Tibial artery (tissue), 4 donors: ENCODE data around the gene FYB1.

Experiments used
- DNase-seq, 2 donors: peaks; one replicate each; pipeline ENCODE4 v3.0.0-alpha.2; 2019
- H3K27ac ChIP-seq, 2 donors: fragments of 200-600 bp; sonication (generic) in 1 of 2; 1 replicate in 1 of 2; 2 replicates in 1 of 2; pipeline ENCODE4 v1.5.1; 2018 to 2019; ENCODE audit warnings: mild to moderate bottlenecking in 1 of 2
- H3K27me3 ChIP-seq, 2 donors: fragments of 200-600 bp; sonication (generic) in 1 of 2; one replicate each; pipeline versions ENCODE4 v1.5.1 to v1.6.0; 2016 to 2019
- H3K36me3 ChIP-seq, 3 donors: fragments of 200-600 bp; sonication (generic) in 2 of 3; one replicate each; pipeline ENCODE4 v1.5.1; 2016 to 2019; ENCODE audit warnings: mild to moderate bottlenecking in 2 of 3
- H3K4me1 ChIP-seq, 4 donors: fragments of 200-600 bp; sonication (generic) in 2 of 4; 1 replicate in 3 of 4; 2 replicates in 1 of 4; pipeline ENCODE4 v1.5.1; 2016 to 2019
- H3K4me3 ChIP-seq, 2 donors: fragments of 200-600 bp; sonication (generic) in 1 of 2; 1 replicate in 1 of 2; 2 replicates in 1 of 2; pipeline ENCODE4 v1.5.1; 2018 to 2019; ENCODE audit warnings: mild to moderate bottlenecking in 2 of 2
- H3K9me3 ChIP-seq, 3 donors: fragments of 200-600 bp; sonication (generic) in 1 of 3; one replicate each; pipeline ENCODE4 v1.5.1; 2016 to 2019
- CTCF ChIP-seq, 2 experiments: fragments of 200-600 bp in 1 of 2; fragments of 450-650 bp in 1 of 2; IDR thresholded peaks; one replicate each; pipeline ENCODE4 v1.5.1; 2017 to 2019; ENCODE audit warnings: antibody characterized with exemption in 2 of 2, mild to moderate bottlenecking in 1 of 2, moderate library complexity in 1 of 2
- intact Hi-C: fragments of 100-400 bp; cut with DNase I; formaldehyde crosslinking; loops from one replicate; pipeline ENCODE4 v1.15.0; 2023; ENCODE audit warnings: low total_unique reads

FYB1 gene

GRCh38 chr5:39178171-39178570, 41.2 kb downstream of the FYB1 start:
- H3K36me3 ChIP-seq: no peaks in the 10 kb centered on the region
- H3K27me3 ChIP-seq: no peaks in the 10 kb centered on the region
- no peak for DNase-seq
- intact Hi-C loops: no loop called here
- TF ChIP-seq CTCF (IDR thresholded peaks at IDR 0.05): no peak
- no peaks in the 10 kb centered on the region for H3K4me1 ChIP-seq
- no peak overlapping the region for H3K4me3 ChIP-seq
- no peaks in the 10 kb centered on the region for H3K9me3 ChIP-seq
- H3K27ac ChIP-seq: no peak overlapping the region

- H3K27ac ChIP-seq: no peak overlapping the region
- intact Hi-C loops: no loop called here
- no peak for DNase-seq
These were observed 41.8 kb downstream of the FYB1 start for GRCh38 chr5:39177631-39177964.

GRCh38 chr5:39176759-39177630, 42.4 kb downstream of the FYB1 start:
- Histone ChIP-seq H3K9me3 (no peaks in the 10 kb centered on the region), H3K4me3 (no peak overlapping the region), H3K27ac (no peak overlapping the region), H3K36me3 (no peaks in the 10 kb centered on the region), H3K27me3 (no peaks in the 10 kb centered on the region), H3K4me1 (no peaks in the 10 kb centered on the region)
- no peak for DNase-seq
- intact Hi-C loops: no loop called here
- no peak for TF ChIP-seq CTCF (IDR thresholded peaks at IDR 0.05)

More at GRCh38 chr5:39177631-39177964, 41.8 kb downstream of the FYB1 start:
- Histone ChIP-seq H3K4me1 (no peaks in the 10 kb centered on the region), H3K36me3 (no peaks in the 10 kb centered on the region), H3K4me3 (no peak overlapping the region), H3K27me3 (no peaks in the 10 kb centered on the region), H3K9me3 (no peaks in the 10 kb centered on the region)
- TF ChIP-seq CTCF (IDR thresholded peaks at IDR 0.05): no peak

- TF ChIP-seq CTCF (IDR thresholded peaks at IDR 0.05): no peak
These were observed 43.9 kb downstream of the FYB1 start for GRCh38 chr5:39175273-39175955.

GRCh38 chr5:39173069-39173468, 46.3 kb downstream of the FYB1 start:
- H3K27me3 ChIP-seq: no peaks in the 10 kb centered on the region

More at GRCh38 chr5:39175273-39175955, 43.9 kb downstream of the FYB1 start:
- DNase-seq: no peak
- Histone ChIP-seq H3K4me1 (no peaks in the 10 kb centered on the region), H3K27me3 (no peaks in the 10 kb centered on the region), H3K27ac (no peak overlapping the region), H3K9me3 (no peaks in the 10 kb centered on the region), H3K36me3 (no peaks in the 10 kb centered on the region), H3K4me3 (no peak overlapping the region)
- intact Hi-C loops: no loop called here

More at GRCh38 chr5:39173069-39173468, 46.3 kb downstream of the FYB1 start:
- intact Hi-C loops: no loop called here
- DNase-seq: no peak
- Histone ChIP-seq H3K27ac (no peak overlapping the region), H3K4me3 (no peak overlapping the region), H3K9me3 (no peaks in the 10 kb centered on the region), H3K36me3 (no peaks in the 10 kb centered on the region), H3K4me1 (no peaks in the 10 kb centered on the region)
- no peak for TF ChIP-seq CTCF (IDR thresholded peaks at IDR 0.05)
